NCI-H82 treated with DMSO at 0.1 percent for 48 hours (cell line): ENCODE data around the gene ABL1.
"Not testable (repeated sequence)": the region's sequence is repeated elsewhere in the genome, so short reads cannot be mapped to it uniquely, and the experiment has no call there.

ENCODE experiments used
- DNase-seq: peaks from one replicate; lab custom pipeline; 2025; ENCODE audit not compliant: unreplicated experiment; lab: John Stamatoyannopoulos, UW

ABL1 gene

DNA sequence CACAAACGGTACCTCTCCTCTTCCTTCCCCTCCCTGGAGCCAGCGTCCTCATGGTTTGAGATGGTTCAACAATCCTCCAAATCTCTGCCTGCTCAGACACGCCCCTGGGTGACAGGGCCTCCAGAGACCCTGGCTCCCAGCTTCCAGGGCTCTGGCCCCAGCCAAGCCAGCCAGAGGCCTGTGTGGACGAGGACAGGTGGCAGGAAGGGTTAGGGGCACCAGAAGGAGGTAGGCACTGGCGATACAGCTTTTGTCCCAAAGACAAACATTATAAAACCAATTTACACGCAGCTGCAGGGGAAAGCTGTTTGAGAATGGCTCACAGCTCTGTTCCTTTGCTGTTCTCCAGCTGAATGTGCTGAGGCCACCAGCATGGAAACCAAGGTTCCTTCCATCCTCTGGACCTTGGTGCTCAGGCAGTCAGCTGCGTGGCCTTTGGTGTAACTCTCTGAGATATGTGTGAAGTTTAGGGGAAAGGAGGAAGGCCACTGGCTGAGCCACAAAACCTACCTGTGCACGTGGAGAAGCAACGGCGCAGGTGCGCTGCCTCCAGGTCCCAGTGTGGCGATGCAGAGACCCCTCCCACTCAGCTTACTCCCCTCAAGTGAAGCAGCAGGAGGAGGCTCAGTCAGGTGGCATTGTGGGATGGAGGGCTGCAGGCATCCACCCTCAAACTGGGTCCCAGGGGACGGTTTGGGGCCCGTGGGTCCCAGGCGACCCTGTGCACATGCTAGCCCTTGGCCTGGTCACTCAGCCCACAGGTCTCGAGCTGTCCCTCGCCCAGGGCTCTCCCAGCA lies 65.8 kb downstream of the ABL1 start:
- no peak for DNase-seq

GRCh38 chr9:130901498-130902203 lies 66.6 kb downstream of the ABL1 start:
- DNase-seq = no peak

DNA sequence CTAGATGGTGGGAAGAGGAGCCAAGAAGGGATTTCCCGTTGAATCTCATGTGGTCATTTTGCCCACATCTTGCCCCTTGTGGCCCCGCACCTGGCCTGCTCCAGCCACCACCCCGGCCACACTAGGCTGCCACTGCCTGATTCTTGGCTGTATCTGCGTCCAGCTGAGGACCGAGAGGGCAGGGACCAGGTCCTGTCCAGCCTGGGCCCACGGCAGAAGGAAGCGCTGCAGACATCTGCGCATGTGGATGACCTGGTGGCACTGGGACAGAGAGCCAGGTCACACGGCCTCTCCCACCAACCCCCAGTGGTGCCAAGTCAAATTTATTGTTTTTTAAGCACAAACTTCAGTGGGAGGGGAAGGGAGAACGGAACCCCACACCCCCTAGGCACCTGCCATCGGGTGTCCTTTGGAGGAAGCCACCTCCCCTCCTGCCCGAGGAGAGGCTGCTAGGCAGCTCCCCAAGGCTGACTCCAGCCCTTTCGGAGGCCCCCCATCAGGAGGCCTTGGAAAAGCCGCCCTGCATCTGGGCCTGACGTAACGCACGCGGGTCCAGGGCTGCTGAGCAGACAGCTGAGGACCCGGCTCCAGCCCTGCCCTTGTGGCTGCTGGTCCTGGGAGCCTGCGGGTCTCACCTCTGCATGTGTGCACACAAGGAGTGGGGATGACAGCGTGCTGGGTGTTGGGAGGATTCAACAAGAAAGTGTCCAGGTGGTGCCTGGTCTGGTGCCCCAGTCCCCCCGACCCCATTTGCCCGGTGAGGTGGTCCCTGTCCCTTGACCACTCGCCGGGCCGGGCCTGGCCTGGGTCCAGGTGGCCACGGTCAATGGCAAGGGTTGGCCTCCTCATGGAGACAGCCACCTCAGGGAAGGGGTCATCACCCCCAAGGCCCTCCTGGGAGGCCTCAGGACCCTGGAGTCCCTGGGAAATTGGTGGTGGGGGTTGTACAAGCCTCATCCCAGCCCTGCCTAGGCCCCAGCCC lies 67.4 kb downstream of the ABL1 start:
- no peak for DNase-seq

DNA sequence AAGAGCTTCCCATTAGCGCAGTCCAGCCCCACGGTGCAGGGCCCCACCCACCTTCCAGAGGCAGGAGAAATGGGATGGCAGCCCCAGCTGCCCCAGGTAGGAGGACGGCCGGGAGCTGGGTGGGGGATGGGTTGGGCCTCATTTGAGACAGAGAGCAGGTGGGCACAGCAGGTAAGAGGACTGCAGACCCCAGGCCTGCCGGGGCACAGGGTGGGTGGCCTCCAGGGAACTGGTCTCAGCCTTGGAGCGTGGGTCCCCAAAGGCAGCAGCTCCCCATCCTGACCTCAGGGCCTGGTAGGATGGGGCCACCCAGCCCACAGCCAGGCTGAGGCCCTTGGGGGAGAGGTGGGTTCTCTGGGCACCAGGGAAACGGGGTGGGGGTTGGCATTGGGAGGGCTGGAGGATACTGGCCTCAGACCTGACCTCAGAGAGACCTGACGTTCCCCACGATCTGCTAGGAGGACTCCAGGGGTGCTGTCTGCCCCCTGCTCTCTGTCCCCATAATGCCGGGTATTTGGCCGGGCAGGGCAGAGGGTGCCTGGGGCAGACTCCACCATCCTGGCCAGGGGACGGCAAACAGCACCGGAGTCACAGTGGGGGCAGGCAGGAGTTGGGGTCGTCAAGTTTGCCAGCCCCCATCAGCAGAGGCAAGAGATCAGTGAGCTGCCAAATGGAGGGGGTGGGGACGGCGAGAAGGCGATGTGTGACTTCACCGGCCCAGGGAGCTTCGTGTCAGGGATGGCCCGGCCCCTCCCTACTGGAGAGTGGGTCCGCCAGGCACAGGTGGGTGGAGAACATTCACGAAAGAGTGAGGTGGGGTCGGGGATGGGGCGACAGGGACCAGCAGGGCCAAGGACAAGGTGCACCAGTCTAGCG lies 68.4 kb downstream of the ABL1 start:
- DNase-seq = no peak

GRCh38 chr9:130904070-130905044 lies 69.3 kb downstream of the ABL1 start:
- DNase-seq = no peak

GRCh38 chr9:130905125-130905901 lies 70.3 kb downstream of the ABL1 start:
- no peak for DNase-seq

DNA sequence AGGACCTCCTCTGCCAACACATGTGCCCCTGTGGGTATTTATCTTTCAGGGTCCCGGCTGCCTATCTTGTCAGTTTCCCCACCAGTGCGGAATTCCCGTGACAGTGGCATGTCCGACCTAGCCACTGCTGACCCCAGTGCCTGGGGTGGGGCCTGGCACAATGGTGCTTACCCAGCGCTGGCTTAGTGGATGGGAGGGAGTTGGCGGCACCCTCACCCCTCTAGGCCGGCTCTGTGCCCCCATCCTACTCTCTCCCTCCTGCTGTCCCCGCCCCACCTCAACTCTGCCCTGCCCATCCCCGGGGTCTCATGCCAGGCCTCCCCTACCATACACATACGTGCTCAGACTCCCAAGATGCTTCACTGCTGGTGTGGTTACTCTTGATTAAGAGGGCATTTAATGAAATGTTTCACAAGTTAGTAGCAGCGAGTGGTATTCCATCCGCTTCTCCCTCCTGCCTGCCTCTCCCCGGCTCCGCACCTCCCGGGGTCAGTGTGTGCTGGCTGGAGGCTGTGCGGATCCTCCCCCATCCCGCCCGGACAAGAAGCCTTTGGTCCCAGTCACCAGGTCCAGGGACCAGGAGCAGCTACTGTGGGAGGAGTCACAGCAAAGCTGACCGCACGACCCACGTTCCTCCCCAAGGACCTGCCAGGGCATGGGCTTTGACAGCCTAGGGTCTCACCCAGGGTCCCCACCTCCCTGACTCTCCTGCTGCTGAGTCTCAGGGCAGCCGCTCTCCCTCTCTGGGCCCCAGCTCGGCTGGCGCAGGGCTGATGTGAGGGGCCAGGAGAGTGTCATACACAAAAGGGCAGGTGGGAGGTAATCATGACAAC lies 71.1 kb downstream of the ABL1 start:
- DNase-seq = no peak

GRCh38 chr9:130906735-130907416 lies 71.8 kb downstream of the ABL1 start:
- DNase-seq = no peak

- DNase-seq = no peak
These were observed 73.3 kb downstream of the ABL1 start for GRCh38 chr9:130908146-130908877.

- no peak for DNase-seq
These were observed 73.9 kb downstream of the ABL1 start for GRCh38 chr9:130908878-130909355.

- not testable (repeated sequence) for DNase-seq
These were observed 75.0 kb downstream of the ABL1 start for GRCh38 chr9:130910041-130910440.

DNA sequence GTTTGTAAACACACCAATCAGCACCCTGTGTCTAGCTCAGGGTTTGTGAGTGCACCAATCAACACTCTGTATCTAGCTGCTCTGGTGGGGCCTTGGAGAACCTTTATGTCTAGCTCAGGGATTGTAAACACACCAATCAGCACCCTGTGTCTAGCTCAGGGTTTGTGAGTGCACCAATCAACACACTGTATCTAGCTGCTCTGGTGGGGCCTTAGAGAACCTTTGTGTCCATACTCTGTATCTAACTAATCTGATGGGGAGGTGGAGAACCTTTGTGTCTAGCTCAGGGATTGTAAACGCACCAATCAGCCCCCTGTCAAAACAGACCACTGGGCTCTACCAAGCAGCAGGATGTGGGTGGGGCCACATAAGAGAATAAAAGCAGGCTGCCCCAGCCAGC lies 75.6 kb downstream of the ABL1 start:
- not testable (repeated sequence) for DNase-seq

DNA sequence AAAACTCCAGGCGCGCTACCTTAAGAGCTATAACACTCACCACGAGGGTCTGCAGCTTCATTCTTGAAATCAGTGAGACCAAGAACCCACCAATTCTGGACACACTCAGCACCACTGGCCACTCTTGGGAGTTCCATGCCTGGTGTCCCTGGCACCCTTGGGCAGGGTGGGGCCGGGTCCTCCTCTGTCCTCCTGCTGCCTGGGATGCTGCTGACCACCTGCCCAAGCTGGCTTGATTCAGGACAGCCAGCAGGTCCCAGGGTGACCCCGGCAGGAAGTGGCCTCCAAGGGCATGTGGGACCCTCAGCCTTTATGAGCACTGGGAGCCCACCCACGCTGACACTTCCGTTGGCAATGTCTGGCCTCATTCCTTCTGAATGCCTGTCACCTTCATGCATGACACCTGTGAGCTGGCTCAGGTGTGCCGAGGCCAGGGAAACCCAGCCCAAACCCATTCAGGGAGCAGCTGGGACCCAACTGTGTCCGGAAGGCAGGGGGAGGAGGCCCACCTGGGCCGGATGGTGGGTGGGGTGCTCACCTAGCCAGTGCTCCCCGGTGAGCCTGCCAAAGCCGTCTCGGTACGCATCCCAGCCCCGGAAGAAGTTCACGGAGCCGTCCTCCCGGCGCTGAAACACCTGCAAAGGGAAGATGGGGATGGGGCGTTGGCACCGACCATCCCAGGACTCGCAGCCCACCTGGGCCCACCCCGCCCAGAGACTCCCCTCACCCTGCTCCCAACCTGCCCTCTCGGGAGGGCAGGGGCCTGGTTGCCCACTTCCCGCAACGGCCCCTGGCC lies 76.4 kb downstream of the ABL1 start:
- DNase-seq = no peak

DNA sequence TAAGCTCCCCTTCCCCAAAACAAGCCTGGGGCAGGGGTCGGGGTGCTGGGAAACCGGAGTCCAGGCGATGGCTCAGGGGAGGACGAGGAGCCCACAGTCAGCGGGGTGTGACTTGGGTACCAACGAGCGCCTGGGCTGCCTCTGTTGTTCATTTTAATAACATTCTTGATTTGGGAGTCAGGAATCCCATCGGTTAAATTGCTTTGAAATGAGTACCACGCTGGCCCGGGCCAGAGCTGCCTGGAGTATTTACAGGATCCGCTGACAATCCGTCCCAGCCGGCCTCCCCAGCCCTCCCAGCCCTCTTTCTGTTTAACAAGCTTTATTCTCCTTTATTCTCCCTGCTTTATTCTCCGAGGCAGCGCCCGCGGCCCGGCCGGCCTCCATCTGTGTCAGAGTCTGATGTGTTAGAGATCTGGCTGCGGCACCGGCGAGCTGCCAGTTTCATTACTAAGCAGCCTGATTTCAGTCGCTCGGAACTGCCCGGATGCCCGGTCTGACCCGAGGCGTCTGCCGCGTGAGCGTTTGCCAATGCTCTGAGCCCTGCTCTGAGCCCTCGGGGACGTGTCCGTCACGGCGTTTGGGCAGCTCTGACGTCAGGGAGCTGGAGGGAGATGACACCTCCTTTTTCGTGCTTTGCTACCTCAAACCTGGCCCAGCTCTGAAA lies 78.0 kb downstream of the ABL1 start:
- no peak for DNase-seq
